ENCODE data around the gene PLD5.

DNA sequence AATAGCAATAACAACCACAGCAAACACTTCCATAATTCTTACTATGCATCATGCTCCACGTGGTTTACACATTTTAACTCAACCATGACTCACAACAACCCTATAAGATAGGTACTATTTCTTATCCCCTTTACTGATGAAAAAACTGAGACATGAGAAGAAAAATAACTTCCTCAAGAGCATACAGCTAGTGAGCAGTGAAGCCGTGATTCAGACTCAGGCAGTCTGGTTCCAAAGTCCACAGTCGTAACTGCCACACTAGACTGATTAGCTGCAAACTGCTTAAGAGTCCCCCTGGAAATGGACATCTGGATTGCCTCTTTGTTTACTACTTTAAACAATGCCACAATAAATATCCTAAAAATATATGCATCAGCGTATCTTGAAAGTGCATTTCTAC, 55.7 kb downstream of the PLD5 start:
- TF ChIP-seq, protein P1, sequence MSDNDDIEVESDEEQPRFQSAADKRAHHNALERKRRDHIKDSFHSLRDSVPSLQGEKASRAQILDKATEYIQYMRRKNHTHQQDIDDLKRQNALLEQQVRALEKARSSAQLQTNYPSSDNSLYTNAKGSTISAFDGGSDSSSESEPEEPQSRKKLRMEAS (IDR thresholded peaks at IDR 0.05) = no peak
- TF ChIP-seq, protein P2, sequence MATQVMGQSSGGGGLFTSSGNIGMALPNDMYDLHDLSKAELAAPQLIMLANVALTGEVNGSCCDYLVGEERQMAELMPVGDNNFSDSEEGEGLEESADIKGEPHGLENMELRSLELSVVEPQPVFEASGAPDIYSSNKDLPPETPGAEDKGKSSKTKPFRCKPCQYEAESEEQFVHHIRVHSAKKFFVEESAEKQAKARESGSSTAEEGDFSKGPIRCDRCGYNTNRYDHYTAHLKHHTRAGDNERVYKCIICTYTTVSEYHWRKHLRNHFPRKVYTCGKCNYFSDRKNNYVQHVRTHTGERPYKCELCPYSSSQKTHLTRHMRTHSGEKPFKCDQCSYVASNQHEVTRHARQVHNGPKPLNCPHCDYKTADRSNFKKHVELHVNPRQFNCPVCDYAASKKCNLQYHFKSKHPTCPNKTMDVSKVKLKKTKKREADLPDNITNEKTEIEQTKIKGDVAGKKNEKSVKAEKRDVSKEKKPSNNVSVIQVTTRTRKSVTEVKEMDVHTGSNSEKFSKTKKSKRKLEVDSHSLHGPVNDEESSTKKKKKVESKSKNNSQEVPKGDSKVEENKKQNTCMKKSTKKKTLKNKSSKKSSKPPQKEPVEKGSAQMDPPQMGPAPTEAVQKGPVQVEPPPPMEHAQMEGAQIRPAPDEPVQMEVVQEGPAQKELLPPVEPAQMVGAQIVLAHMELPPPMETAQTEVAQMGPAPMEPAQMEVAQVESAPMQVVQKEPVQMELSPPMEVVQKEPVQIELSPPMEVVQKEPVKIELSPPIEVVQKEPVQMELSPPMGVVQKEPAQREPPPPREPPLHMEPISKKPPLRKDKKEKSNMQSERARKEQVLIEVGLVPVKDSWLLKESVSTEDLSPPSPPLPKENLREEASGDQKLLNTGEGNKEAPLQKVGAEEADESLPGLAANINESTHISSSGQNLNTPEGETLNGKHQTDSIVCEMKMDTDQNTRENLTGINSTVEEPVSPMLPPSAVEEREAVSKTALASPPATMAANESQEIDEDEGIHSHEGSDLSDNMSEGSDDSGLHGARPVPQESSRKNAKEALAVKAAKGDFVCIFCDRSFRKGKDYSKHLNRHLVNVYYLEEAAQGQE (IDR thresholded peaks at IDR 0.05; ENCODE audit: low read depth) = no peak
- TF ChIP-seq ZBTB7A (IDR thresholded peaks at IDR 0.05; ENCODE audit: low read depth) = no peak
- TF ChIP-seq YY1 (IDR thresholded peaks at IDR 0.05; ENCODE audit: low read depth) = no peak
- TF ChIP-seq EP300 (IDR thresholded peaks at IDR 0.05; ENCODE audit: borderline replicate concordance) = no peak
- no peak for TF ChIP-seq TAF1 (IDR thresholded peaks at IDR 0.05; ENCODE audit: low read depth)
- no peak for TF ChIP-seq NFIC (IDR thresholded peaks at IDR 0.05)
- no peak for TF ChIP-seq RAD21 (IDR thresholded peaks at IDR 0.05; ENCODE audit: low read depth)
- TF ChIP-seq, protein P3, sequence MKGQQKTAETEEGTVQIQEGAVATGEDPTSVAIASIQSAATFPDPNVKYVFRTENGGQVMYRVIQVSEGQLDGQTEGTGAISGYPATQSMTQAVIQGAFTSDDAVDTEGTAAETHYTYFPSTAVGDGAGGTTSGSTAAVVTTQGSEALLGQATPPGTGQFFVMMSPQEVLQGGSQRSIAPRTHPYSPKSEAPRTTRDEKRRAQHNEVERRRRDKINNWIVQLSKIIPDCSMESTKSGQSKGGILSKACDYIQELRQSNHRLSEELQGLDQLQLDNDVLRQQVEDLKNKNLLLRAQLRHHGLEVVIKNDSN (IDR thresholded peaks at IDR 0.05) = no peak
- TF ChIP-seq CEBPB (IDR thresholded peaks at IDR 0.05) = no peak
